GM21526 (cell line): Measurements from ENCODE around the gene ORC4.
"Not testable (repeated sequence)": the region's sequence is repeated elsewhere in the genome, so short reads cannot be mapped to it uniquely, and the experiment has no call there.

Experiments used
- ATAC-seq: cut with Tn5 transposase; IDR thresholded peaks from one replicate; pipeline ENCODE4 v1.9.1; 2021; ENCODE audit warnings: moderate library complexity; ENCODE audit not compliant: unreplicated experiment, low FRiP score

The ORC4 gene

GRCh38 chr2:148021059-148021861 lies 723 bp upstream of the ORC4 start, which contains the start of gene MBD5:
MBD5 (plus strand) TSS chr2:148021091.
- peak; percentile 28 for ATAC-seq

DNA sequence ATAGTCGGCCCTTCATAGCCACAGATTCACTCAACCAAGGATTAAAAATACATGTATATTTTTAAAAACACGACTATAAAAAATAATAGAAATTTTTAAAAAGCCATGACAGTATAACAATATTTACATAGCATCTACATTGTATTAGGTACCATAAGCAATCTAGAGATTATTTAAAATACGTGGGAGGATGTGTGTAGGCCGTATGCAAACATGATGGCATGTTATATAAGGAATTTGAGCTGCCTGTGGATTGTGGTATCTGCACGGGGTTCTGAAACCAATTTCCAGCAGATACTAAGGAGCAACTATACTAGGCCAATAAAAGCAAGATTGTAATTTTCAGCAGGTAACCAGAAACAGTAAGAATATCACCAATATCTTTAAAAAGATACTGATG lies 5.9 kb downstream of the ORC4 start:
- ATAC-seq = no peak

DNA sequence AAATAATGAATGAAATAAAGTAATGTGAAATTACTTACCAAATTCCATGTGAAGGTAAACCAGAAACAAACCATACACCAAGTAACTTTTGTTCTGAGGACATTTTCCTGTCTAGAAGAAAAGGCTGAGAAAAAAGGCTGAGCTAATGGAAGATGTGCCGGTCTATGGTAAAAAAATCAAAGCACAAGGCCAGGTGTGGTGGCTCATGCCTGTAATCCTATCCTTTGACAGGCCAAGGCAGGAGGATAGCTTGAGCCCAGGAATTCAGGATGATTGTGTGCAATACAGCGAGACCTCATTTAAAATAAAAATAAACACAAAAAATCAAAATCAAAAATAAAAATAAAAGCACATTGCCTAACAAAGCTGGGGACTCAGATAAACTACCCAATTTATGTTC lies 6.7 kb downstream of the ORC4 start:
- ATAC-seq = no peak

DNA sequence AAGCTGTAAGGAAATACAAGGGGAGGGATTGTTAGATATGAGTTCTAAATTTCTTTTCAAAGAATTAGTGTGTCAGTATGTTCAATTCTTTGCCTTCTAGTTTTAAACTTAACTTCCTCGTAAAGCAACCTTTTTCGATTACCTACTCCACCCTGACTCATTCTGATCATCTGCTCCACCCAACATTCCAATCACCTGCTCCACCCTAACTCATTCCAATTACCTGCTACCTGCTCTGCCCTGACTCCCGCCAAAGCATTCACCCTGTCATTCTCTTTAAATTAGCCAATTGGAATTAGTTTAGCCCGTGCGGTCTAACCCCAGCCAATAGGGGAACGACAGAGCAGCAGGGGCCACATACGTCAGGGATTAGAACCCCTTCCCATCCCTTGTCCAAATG lies 12.1 kb downstream of the ORC4 start:
- not testable (repeated sequence) for ATAC-seq

- ATAC-seq = no peak
Observed at GRCh38 chr2:148007219-148007900, 13.2 kb downstream of the ORC4 start.

GRCh38 chr2:148006249-148007007 lies 14.1 kb downstream of the ORC4 start:
- no peak for ATAC-seq

- not testable (repeated sequence) for ATAC-seq
Observed at GRCh38 chr2:148002420-148002819, 18.1 kb downstream of the ORC4 start.

DNA sequence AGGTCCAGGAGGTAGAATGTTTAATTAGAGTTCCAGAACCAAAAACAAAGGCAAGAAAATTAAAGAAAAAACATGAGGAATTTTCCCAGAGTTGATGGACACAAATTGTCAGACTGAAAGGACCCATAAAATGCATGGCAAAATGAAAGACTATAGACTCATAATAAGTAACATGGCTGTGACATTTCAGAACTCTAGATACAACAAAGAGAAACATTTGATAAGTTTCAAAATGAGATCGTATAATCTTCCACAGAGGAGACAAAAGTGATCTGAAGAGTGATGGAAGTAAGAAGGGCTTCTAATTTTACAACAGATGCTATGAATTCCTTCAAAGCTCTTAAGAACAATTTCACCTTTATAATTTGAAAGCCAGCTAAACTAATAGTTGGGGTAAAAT lies 20.4 kb downstream of the ORC4 start:
- no peak for ATAC-seq

GRCh38 chr2:147999126-147999525 lies 21.4 kb downstream of the ORC4 start:
- ATAC-seq = no peak

DNA sequence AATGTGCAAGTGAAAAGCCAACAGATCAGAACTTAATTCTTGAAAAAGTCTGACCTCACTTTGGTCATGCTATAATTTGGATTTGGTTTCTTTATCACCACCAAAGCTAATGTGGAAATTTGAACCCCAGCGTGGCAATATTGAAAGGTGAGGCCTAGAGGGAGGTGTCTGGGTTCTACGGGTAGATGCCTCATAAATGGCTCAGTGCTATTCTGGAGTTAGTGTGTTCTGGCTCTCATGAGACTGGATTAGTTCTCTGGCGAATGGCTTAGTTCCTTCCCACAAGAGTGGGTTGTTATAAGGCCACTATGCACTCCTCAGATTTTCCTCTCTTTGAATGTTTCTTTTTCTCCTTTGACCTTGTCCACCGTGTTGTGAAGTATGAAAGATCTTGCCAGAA lies 22.3 kb downstream of the ORC4 start:
- ATAC-seq = no peak

GRCh38 chr2:147996828-147997227 lies 23.7 kb downstream of the ORC4 start:
- no peak for ATAC-seq

GRCh38 chr2:147994965-147995364 lies 25.6 kb downstream of the ORC4 start:
- not testable (repeated sequence) for ATAC-seq

DNA sequence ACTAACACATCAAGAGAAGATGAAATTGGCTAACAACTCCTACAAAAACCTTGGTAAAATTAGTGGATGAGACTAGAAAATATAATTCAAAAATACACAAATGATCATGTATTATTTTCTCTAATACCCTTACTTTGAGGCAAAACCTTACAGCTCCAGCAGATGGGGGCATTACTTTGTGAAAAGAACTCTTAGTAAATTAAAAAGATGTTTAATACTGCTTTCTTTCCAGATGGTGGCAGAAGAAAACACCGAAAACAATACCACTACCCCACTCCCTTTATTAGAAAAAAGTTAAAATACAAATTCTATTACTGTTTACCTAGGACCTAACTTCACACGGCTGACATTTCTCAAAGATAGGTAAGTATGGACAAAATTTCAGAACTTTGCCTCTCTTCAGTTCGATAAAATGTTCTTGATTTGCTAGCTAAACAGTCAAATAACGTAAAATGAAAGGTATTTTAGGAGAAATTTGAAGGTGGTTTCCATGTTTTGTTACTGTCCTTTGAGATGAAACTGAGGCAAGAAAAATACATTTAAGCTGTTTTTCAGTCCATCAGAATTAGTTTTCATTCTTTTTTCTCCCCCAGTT lies 30.6 kb downstream of the ORC4 start:
- ATAC-seq = peak; percentile 87

DNA sequence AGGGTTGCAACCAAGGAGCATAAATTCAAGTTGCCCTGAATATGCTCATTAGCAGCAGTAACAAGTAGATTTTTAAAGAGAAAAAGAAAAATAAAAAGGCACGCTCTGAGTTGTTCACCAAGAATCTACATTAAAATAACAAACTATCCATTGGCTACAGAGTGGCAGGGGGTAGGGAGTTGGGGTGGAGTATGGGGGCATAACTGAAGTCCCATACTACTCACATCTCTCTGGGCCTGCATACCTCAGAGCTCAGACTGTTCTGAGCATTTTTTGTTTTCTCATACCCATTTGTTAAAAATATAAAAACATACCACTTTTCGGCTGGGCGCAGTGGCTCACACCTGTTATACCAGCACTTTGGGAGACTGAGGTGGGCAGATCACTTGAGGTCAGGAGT lies 31.4 kb downstream of the ORC4 start:
- no peak for ATAC-seq

DNA sequence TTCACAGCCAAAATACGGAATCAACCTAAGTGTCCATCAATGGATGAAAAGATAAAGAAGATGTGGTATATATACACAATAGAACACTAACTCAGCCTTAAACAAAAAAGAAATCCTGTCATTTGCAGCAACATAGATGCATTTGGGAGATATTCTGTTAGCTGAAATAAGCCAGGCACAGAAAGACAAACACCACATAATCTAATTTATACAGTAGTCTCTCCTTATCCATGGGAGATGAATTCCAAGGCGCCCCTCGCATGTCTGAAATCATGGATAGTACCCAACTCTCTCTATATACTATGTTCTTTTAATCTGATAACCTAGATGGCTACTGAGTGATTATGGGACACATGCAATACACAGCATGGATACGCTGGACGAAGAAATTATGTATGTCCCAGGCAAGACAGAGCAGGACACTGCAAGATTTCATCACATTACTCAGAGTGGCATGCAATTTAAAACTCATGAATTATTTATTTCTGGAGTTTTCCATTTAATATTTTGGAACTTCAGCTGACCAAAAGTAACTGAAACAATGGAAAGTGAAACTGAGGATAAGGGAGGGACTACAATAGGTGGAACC lies 39.5 kb downstream of the ORC4 start:
- ATAC-seq = no peak

DNA sequence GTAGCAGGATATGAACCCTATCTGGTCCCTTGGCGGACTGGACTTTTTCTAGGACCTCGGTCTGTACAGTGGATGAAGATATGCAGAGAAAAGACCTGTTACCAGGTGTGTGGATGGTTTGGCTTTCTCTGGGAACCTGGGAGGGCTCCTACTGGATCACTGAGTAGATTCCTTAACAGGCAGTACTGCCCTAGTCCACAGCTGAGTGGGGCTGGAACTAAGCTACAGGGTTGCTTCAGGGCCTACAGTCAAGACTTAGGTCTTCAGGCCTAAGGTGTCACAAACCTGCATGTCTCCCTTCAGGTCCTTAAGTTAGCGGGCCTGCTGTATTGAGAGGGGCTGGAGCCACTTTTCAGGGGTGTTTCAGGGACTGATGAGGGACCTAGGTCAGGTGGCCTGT lies 42.9 kb downstream of the ORC4 start:
- ATAC-seq = no peak

GRCh38 chr2:147976102-147976501 lies 44.4 kb downstream of the ORC4 start:
- ATAC-seq = no peak

- no peak for ATAC-seq
Observed at GRCh38 chr2:147968571-147968970, 52.0 kb downstream of the ORC4 start.

DNA sequence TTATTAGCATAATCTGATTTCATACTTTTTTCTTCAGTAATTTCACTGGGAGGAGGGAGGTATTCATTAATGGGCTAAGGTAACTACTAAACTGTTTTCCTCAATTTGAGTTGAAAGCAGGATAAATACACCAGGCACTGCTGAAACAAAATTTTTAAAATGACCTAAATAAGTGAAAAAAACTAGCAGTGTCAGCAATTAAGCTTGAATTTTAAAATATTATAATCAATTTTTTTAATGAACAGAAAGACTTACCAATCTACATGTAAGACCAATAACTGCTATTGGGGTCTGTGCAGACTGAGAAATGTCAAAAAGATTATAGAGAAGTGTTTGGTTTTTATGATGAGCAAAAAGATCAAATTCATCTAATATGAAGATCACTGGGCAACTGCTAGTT lies 68.4 kb downstream of the ORC4 start:
- ATAC-seq = no peak

DNA sequence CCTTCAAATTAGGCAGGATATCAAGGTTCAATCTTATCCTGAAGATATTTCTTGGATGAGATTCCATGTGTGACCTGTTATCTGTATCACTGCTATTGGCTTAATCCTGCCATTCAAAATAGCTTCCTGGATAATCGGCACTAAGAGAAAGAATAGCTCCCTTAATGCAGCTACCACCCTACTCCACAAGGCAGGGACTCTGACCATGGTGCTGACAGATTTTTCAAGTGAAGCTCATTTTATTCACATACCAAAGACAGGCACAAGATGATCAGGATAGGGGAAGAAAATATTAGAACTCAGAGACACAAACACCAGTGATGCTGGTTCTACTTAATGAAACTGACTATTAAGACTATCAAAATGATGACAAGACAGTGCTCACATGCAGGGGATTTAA lies 74.9 kb downstream of the ORC4 start:
- no peak for ATAC-seq

GRCh38 chr2:147939313-147939712 lies 81.2 kb downstream of the ORC4 start:
- ATAC-seq = no peak
